ENCODE results near the gene PCSK2.

PCSK2 gene

GRCh38 chr20:17485017-17485416 lies 258.2 kb downstream of the PCSK2 start:
- no peaks in the 10 kb centered on the region for H3K36me3 ChIP-seq (ENCODE audit: control insufficient read depth, insufficient read depth, low read length)
- H3K9ac ChIP-seq (ENCODE audit: low read length), result no peak overlapping the region
- H3K4me1 ChIP-seq (ENCODE audit: control insufficient read depth, insufficient read depth, low read length), result no peaks in the 10 kb centered on the region
- H3K27me3 ChIP-seq (ENCODE audit: control insufficient read depth, insufficient read depth, low read length), result no peaks in the 10 kb centered on the region
- H3K4me3 ChIP-seq (ENCODE audit: low read length), result no peak overlapping the region
- no peak overlapping the region for H3K27ac ChIP-seq (ENCODE audit: low read depth, low read length)

GRCh38 chr20:17488916-17489600 lies 262.2 kb downstream of the PCSK2 start:
- Histone ChIP-seq H3K4me1 (ENCODE audit: control insufficient read depth, insufficient read depth, low read length) (no peaks in the 10 kb centered on the region), H3K27ac (ENCODE audit: low read depth, low read length) (no peak overlapping the region), H3K27me3 (ENCODE audit: control insufficient read depth, insufficient read depth, low read length) (no peaks in the 10 kb centered on the region), H3K36me3 (ENCODE audit: control insufficient read depth, insufficient read depth, low read length) (no peaks in the 10 kb centered on the region), H3K9ac (ENCODE audit: low read length) (no peak overlapping the region), H3K4me3 (ENCODE audit: low read length) (no peak overlapping the region)

DNA sequence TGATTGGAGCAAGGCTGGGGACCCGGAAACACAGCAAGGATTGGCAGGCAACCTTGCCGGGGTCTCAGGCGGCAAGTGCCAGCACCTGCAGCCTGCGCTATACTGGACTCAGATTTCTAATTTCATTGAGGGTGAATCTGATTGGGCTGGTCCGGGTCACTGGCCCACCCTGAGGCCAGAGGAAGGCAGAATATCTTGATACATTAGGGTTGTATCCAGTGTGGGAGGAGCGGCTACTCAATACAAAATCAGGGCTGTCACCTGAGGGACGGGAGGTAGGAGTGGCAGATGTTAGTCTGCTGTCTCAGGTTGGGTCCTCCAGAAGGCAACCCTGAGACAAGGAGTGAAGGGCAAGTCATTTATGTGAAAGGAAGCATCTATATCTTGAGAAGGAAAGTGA lies 263.7 kb downstream of the PCSK2 start:
- no peaks in the 10 kb centered on the region for H3K27me3 ChIP-seq (ENCODE audit: control insufficient read depth, insufficient read depth, low read length)
- no peaks in the 10 kb centered on the region for H3K36me3 ChIP-seq (ENCODE audit: control insufficient read depth, insufficient read depth, low read length)
- no peak overlapping the region for H3K9ac ChIP-seq (ENCODE audit: low read length)
- H3K4me3 ChIP-seq (ENCODE audit: low read length), result no peak overlapping the region
- no peak overlapping the region for H3K27ac ChIP-seq (ENCODE audit: low read depth, low read length)
- no peaks in the 10 kb centered on the region for H3K4me1 ChIP-seq (ENCODE audit: control insufficient read depth, insufficient read depth, low read length)

GRCh38 chr20:17491041-17491440 lies 264.2 kb downstream of the PCSK2 start:
- H3K27ac ChIP-seq (ENCODE audit: low read depth, low read length), result no peak overlapping the region
- no peak overlapping the region for H3K9ac ChIP-seq (ENCODE audit: low read length)
- H3K36me3 ChIP-seq (ENCODE audit: control insufficient read depth, insufficient read depth, low read length), result no peaks in the 10 kb centered on the region
- no peak overlapping the region for H3K4me3 ChIP-seq (ENCODE audit: low read length)
- H3K4me1 ChIP-seq (ENCODE audit: control insufficient read depth, insufficient read depth, low read length), result no peaks in the 10 kb centered on the region
- no peaks in the 10 kb centered on the region for H3K27me3 ChIP-seq (ENCODE audit: control insufficient read depth, insufficient read depth, low read length)

- Histone ChIP-seq H3K4me1 (ENCODE audit: control insufficient read depth, insufficient read depth, low read length) (no peaks in the 10 kb centered on the region), H3K36me3 (ENCODE audit: control insufficient read depth, insufficient read depth, low read length) (no peaks in the 10 kb centered on the region), H3K9ac (ENCODE audit: low read length) (no peak overlapping the region), H3K27me3 (ENCODE audit: control insufficient read depth, insufficient read depth, low read length) (no peaks in the 10 kb centered on the region), H3K4me3 (ENCODE audit: low read length) (no peak overlapping the region), H3K27ac (ENCODE audit: low read depth, low read length) (no peak overlapping the region)
These were observed 264.6 kb downstream of the PCSK2 start for GRCh38 chr20:17491488-17491887.

GRCh38 chr20:17493173-17493572 lies 266.3 kb downstream of the PCSK2 start:
- H3K9ac ChIP-seq (ENCODE audit: low read length), result no peak overlapping the region
- peaks cover 6% of the 10 kb centered on the region for H3K4me1 ChIP-seq (ENCODE audit: control insufficient read depth, insufficient read depth, low read length)
- H3K27ac ChIP-seq (ENCODE audit: low read depth, low read length), result no peak overlapping the region
- no peaks in the 10 kb centered on the region for H3K36me3 ChIP-seq (ENCODE audit: control insufficient read depth, insufficient read depth, low read length)
- H3K4me3 ChIP-seq (ENCODE audit: low read length), result no peak overlapping the region
- H3K27me3 ChIP-seq (ENCODE audit: control insufficient read depth, insufficient read depth, low read length), result no peaks in the 10 kb centered on the region

DNA sequence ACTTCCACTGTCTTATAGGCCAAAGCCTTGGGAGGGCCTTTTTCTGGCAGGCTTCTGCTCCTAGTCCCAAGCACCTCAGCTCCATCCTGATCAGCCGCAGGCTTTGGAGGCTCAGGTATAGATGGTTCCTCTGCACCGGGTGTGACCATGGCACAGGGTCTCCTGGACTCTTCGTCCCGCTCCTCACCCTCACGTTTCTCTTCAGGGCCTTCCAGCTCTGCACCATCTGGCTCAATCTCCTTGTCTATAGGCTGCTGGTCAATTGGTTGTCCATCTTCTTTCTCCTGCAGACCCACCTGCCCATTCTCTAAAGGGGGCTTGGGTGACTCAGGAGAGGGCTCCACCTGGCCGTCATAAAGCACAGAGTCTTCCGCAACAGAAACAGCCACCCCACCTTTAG lies 267.4 kb downstream of the PCSK2 start:
- peaks cover 7% of the 10 kb centered on the region for H3K4me1 ChIP-seq (ENCODE audit: control insufficient read depth, insufficient read depth, low read length)
- no peaks in the 10 kb centered on the region for H3K36me3 ChIP-seq (ENCODE audit: control insufficient read depth, insufficient read depth, low read length)
- H3K9ac ChIP-seq (ENCODE audit: low read length), result no peak overlapping the region
- H3K4me3 ChIP-seq (ENCODE audit: low read length), result no peak overlapping the region
- no peak overlapping the region for H3K27ac ChIP-seq (ENCODE audit: low read depth, low read length)
- H3K27me3 ChIP-seq (ENCODE audit: control insufficient read depth, insufficient read depth, low read length), result no peaks in the 10 kb centered on the region

GRCh38 chr20:17495826-17496225 lies 269.0 kb downstream of the PCSK2 start:
- Histone ChIP-seq H3K4me1 (ENCODE audit: control insufficient read depth, insufficient read depth, low read length) (peaks cover 7% of the 10 kb centered on the region), H3K27me3 (ENCODE audit: control insufficient read depth, insufficient read depth, low read length) (no peaks in the 10 kb centered on the region), H3K27ac (ENCODE audit: low read depth, low read length) (no peak overlapping the region), H3K36me3 (ENCODE audit: control insufficient read depth, insufficient read depth, low read length) (no peaks in the 10 kb centered on the region), H3K9ac (ENCODE audit: low read length) (no peak overlapping the region), H3K4me3 (ENCODE audit: low read length) (no peak overlapping the region)

- H3K27me3 ChIP-seq (ENCODE audit: control insufficient read depth, insufficient read depth, low read length), result no peaks in the 10 kb centered on the region
- no peak overlapping the region for H3K27ac ChIP-seq (ENCODE audit: low read depth, low read length)
- no peak overlapping the region for H3K4me3 ChIP-seq (ENCODE audit: low read length)
- no peak overlapping the region for H3K9ac ChIP-seq (ENCODE audit: low read length)
- H3K36me3 ChIP-seq (ENCODE audit: control insufficient read depth, insufficient read depth, low read length), result no peaks in the 10 kb centered on the region
- H3K4me1 ChIP-seq (ENCODE audit: control insufficient read depth, insufficient read depth, low read length), result peaks cover 7% of the 10 kb centered on the region
These were observed 271.2 kb downstream of the PCSK2 start for GRCh38 chr20:17497821-17498580.

DNA sequence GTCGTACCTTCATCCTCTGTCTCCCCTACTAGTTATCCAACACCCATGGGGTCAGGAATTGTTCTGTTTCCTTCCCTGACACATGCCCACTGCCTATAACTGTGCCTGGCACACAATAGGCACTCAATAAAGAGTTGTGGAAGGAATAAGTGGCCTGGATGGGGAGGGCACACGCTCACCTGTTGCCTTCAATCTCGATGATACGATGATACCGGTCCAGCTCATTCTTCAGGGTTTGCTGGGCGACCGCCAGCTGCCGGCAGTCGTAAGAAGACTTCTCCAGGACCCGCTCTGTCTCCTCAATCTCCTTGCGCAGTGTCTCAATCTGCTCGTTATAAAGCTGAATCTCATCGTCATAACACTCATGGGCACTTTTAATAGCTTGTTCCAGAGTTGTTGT lies 271.8 kb downstream of the PCSK2 start:
- H3K4me1 ChIP-seq (ENCODE audit: control insufficient read depth, insufficient read depth, low read length), result peaks cover 7% of the 10 kb centered on the region
- no peak overlapping the region for H3K4me3 ChIP-seq (ENCODE audit: low read length)
- H3K36me3 ChIP-seq (ENCODE audit: control insufficient read depth, insufficient read depth, low read length), result no peaks in the 10 kb centered on the region
- H3K27ac ChIP-seq (ENCODE audit: low read depth, low read length), result no peak overlapping the region
- H3K27me3 ChIP-seq (ENCODE audit: control insufficient read depth, insufficient read depth, low read length), result no peaks in the 10 kb centered on the region
- H3K9ac ChIP-seq (ENCODE audit: low read length), result no peak overlapping the region

GRCh38 chr20:17499041-17499440 lies 272.2 kb downstream of the PCSK2 start:
- Histone ChIP-seq H3K4me3 (ENCODE audit: low read length) (no peak overlapping the region), H3K27ac (ENCODE audit: low read depth, low read length) (no peak overlapping the region), H3K36me3 (ENCODE audit: control insufficient read depth, insufficient read depth, low read length) (no peaks in the 10 kb centered on the region), H3K9ac (ENCODE audit: low read length) (no peak overlapping the region), H3K4me1 (ENCODE audit: control insufficient read depth, insufficient read depth, low read length) (peaks cover 7% of the 10 kb centered on the region), H3K27me3 (ENCODE audit: control insufficient read depth, insufficient read depth, low read length) (no peaks in the 10 kb centered on the region)

DNA sequence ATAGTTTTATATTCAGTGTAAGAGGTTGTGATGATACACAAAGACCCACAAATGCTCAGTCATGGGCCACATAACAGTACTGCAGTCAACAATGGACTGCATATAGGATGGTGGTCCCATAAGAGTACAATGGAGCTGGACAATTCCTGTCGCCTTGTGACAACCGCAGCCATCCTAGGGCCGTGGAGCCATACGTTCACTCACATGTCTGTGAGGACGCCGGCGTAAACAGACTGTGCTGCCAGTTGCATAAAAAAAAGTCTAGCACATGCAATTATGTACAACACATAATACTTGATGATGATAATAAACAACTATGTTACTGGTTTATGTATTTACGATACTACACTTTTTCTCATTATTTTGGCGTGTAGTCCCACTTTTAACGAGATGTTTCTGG lies 273.4 kb downstream of the PCSK2 start:
- Histone ChIP-seq H3K4me1 (ENCODE audit: control insufficient read depth, insufficient read depth, low read length) (peaks cover 7% of the 10 kb centered on the region), H3K9ac (ENCODE audit: low read length) (no peak overlapping the region), H3K27me3 (ENCODE audit: control insufficient read depth, insufficient read depth, low read length) (no peaks in the 10 kb centered on the region), H3K4me3 (ENCODE audit: low read length) (no peak overlapping the region), H3K27ac (ENCODE audit: low read depth, low read length) (no peak overlapping the region), H3K36me3 (ENCODE audit: control insufficient read depth, insufficient read depth, low read length) (no peaks in the 10 kb centered on the region)

GRCh38 chr20:17500826-17501225 lies 274.0 kb downstream of the PCSK2 start:
- Histone ChIP-seq H3K4me3 (ENCODE audit: low read length) (no peak overlapping the region), H3K36me3 (ENCODE audit: control insufficient read depth, insufficient read depth, low read length) (no peaks in the 10 kb centered on the region), H3K27ac (ENCODE audit: low read depth, low read length) (no peak overlapping the region), H3K27me3 (ENCODE audit: control insufficient read depth, insufficient read depth, low read length) (no peaks in the 10 kb centered on the region), H3K4me1 (ENCODE audit: control insufficient read depth, insufficient read depth, low read length) (peaks cover 7% of the 10 kb centered on the region), H3K9ac (ENCODE audit: low read length) (no peak overlapping the region)
